ENCODE results near the gene FABP7.

Gene FABP7

GRCh38 chr6:122790028-122790422 lies 10.5 kb downstream of the FABP7 start:
- TF ChIP-seq CTCF (IDR thresholded peaks at IDR 0.05): no peak
- no peak for DNase-seq
- Histone ChIP-seq H3K27me3 (no peaks in the 10 kb centered on the region), H3K27ac (peak overlapping the region; percentile 85 to 90), H3K4me3 (peak overlapping the region; percentile 68 to 82), H3K4me1 (peaks cover 0 to 16% (median 4%) of the 10 kb centered on the region in 4 donors), H3K9me3 (no peaks in the 10 kb centered on the region), H3K36me3 (no peaks in the 10 kb centered on the region)
- intact Hi-C loops (cut with DNase I; ENCODE audit: low total_unique reads): no loop called here

GRCh38 chr6:122790423-122791309 lies 11.2 kb downstream of the FABP7 start:
- DNase-seq: no peak
- no peaks in the 10 kb centered on the region for H3K27me3 ChIP-seq
- H3K27ac ChIP-seq: peak overlapping the region; percentile 85 to 90
- no peak for TF ChIP-seq CTCF (IDR thresholded peaks at IDR 0.05)
- peaks cover 0 to 16% (median 4%) of the 10 kb centered on the region in 4 donors for H3K4me1 ChIP-seq
- H3K9me3 ChIP-seq: no peaks in the 10 kb centered on the region
- intact Hi-C loops (cut with DNase I; ENCODE audit: low total_unique reads): no loop called here
- H3K36me3 ChIP-seq: no peaks in the 10 kb centered on the region
- peak overlapping the region; percentile 68 to 82 for H3K4me3 ChIP-seq

GRCh38 chr6:122791310-122791679 lies 11.8 kb downstream of the FABP7 start:
- DNase-seq: no peak
- intact Hi-C loops (cut with DNase I; ENCODE audit: low total_unique reads): no loop called here
- no peak for TF ChIP-seq CTCF (IDR thresholded peaks at IDR 0.05)
- Histone ChIP-seq H3K27me3 (no peaks in the 10 kb centered on the region), H3K36me3 (no peaks in the 10 kb centered on the region), H3K4me3 (no peak overlapping the region), H3K27ac (no peak overlapping the region), H3K9me3 (no peaks in the 10 kb centered on the region), H3K4me1 (peaks cover 0 to 16% (median 4%) of the 10 kb centered on the region in 4 donors)

GRCh38 chr6:122792766-122793165 lies 13.2 kb downstream of the FABP7 start:
- intact Hi-C loops (cut with DNase I; ENCODE audit: low total_unique reads): no loop called here
- Histone ChIP-seq H3K36me3 (peaks cover 0 to 6% (median 0%) of the 10 kb centered on the region in 3 donors), H3K9me3 (no peaks in the 10 kb centered on the region), H3K27ac (no peak overlapping the region), H3K27me3 (no peaks in the 10 kb centered on the region), H3K4me1 (peaks cover 0 to 16% (median 4%) of the 10 kb centered on the region in 4 donors), H3K4me3 (no peak overlapping the region)
- no peak for DNase-seq
- no peak for TF ChIP-seq CTCF (IDR thresholded peaks at IDR 0.05)

DNA sequence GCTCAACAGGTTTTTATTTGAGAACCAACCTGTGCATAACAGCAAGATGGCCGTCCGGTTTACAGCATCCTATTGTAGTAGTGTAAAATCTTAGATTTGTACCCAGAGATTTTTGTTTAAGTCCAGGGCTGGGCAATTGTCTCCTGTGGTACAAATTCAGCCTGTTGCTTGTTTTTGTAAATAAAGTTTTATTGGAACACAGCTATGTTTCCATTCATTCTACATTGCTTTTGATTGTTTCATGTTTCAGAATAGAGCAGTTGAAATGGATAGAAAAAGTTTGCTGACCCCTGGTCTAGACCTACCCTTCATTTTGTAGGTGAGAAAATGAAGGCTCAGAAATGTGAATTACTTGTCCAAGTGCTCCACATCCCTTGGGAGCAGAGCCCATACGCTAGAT lies 18.0 kb downstream of the FABP7 start:
- DNase-seq: no peak
- H3K4me3 ChIP-seq: no peak overlapping the region
- intact Hi-C loops (cut with DNase I; ENCODE audit: low total_unique reads): no loop called here
- no peak overlapping the region for H3K27ac ChIP-seq
- H3K36me3 ChIP-seq: peaks cover 0 to 13% (median 0%) of the 10 kb centered on the region in 3 donors
- no peaks in the 10 kb centered on the region for H3K27me3 ChIP-seq
- no peaks in the 10 kb centered on the region for H3K4me1 ChIP-seq
- H3K9me3 ChIP-seq: no peaks in the 10 kb centered on the region
- TF ChIP-seq CTCF (IDR thresholded peaks at IDR 0.05): no peak
